ENCODE data around the gene MINK1.

DNA sequence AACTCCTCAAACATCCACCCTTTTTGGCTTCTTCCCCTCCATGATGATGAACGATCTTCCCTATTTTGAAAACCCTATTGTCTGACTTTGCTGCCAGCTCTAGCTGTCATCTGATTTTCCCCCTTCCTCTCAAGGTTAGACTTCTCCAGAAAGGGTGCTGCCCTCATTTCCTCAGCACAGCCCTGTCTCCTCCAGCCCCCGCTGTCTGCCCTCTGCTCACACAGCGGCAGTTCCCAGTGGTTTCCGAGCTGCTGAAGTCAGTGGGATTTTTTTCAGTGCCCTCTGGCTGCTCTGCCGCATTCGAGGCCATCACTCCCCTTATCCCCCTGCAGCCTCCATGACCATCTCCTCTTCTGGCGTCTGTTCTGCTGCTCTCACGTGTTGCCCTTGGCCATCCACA, 39.6 kb downstream of the MINK1 start:
- TF ChIP-seq POLR2A (IDR thresholded peaks at IDR 0.05; ENCODE audit: low read length): no peak
- TF ChIP-seq GATA1 (IDR thresholded peaks at IDR 0.05; ENCODE audit: low read depth, low read length): no peak

Measured in erythroblast (primary cell).